Right hindlimb (tissue), 1 donor: Measurements from ENCODE around the gene TMPRSS9.
"Not testable (repeated sequence)": the region's sequence is repeated elsewhere in the genome, so short reads cannot be mapped to it uniquely, and the experiment has no call there.

Experiments used
- DNase-seq: peaks from one replicate; pipeline ENCODE4 v3.0.0-alpha.2; 2018

Gene TMPRSS9

GRCh38 chr19:2441096-2441752 is 81.2 kb downstream of the TMPRSS9 start:
- DNase-seq: no peak

GRCh38 chr19:2443116-2443784 is 83.2 kb downstream of the TMPRSS9 start:
- no peak for DNase-seq

GRCh38 chr19:2443785-2444182 is 83.7 kb downstream of the TMPRSS9 start:
- no peak for DNase-seq

GRCh38 chr19:2444251-2445002 is 84.4 kb downstream of the TMPRSS9 start:
- no peak for DNase-seq

- DNase-seq: peak; percentile 85
Observed at GRCh38 chr19:2446381-2446780, 86.3 kb downstream of the TMPRSS9 start.

- DNase-seq: no peak
Observed at GRCh38 chr19:2449019-2449418, 89.0 kb downstream of the TMPRSS9 start.

GRCh38 chr19:2451138-2451537 is 91.1 kb downstream of the TMPRSS9 start:
- no peak for DNase-seq

- no peak for DNase-seq
Observed at GRCh38 chr19:2451741-2452140, 91.7 kb downstream of the TMPRSS9 start.

GRCh38 chr19:2453431-2454025 is 93.5 kb downstream of the TMPRSS9 start:
- no peak for DNase-seq

- DNase-seq: no peak
Observed at GRCh38 chr19:2454199-2454961, 94.3 kb downstream of the TMPRSS9 start.

- DNase-seq: no peak
Observed at GRCh38 chr19:2454962-2455850, 95.1 kb downstream of the TMPRSS9 start.

GRCh38 chr19:2455851-2456570 is 95.9 kb downstream of the TMPRSS9 start:
- no peak for DNase-seq

GRCh38 chr19:2457394-2458037 is 97.5 kb downstream of the TMPRSS9 start:
- no peak for DNase-seq

GRCh38 chr19:2458054-2458453 is 98.0 kb downstream of the TMPRSS9 start:
- no peak for DNase-seq

GRCh38 chr19:2458776-2459175 is 98.7 kb downstream of the TMPRSS9 start:
- DNase-seq: not testable (repeated sequence)

- no peak for DNase-seq
Observed at GRCh38 chr19:2460245-2460644, 100.2 kb downstream of the TMPRSS9 start.

GRCh38 chr19:2461751-2462634 is 101.9 kb downstream of the TMPRSS9 start:
- peak; percentile 85 for DNase-seq

GRCh38 chr19:2462635-2463421 is 102.8 kb downstream of the TMPRSS9 start:
- peak; percentile 95 for DNase-seq
